Measurements from ENCODE around the gene PPM1F. TPM values are rescaled to one million over a fixed set of nuclear protein-coding genes. Genes with fewer than 3 reads are reported as not detected.

PPM1F gene
- 9.4 and 11.0 TPM in 2 replicates for polyA plus RNA-seq (2011; rRNA removed)
- polyA plus RNA-seq (2012; cell fraction: cytosol; rRNA removed): 13.5 and 18.0 TPM in 2 replicates
- 25.7 and 27.9 TPM in 2 replicates for polyA plus RNA-seq (2012; cell fraction: nucleus; rRNA removed)
- 14.2 to 14.6 TPM (median 14.3 TPM) in 3 replicates for polyA plus RNA-seq (2017; fragmentation: RNase III; extraction: RNeasy Plus Mini Kit Qiagen cat#74134 plus additional on column Dnase treatment)
- 5.4 and 6.5 TPM in 2 replicates for polyA minus RNA-seq (2011; rRNA and poly(A)+ RNA removed)

- FAIRE-seq: no peak
- Histone ChIP-seq H3K4me1 (0 out of 3 replicates have a peak, but pooled peaks cover 4% of the 10 kb centered on the region), H3K4me2 (peak within 1 kb of the TSS; percentile 91), H3K27ac (peak within 1 kb of the TSS; percentile 85 to 91), H3K4me3 (peak within 1 kb of the TSS; percentile 74), H3K9me3 (no peaks in the 10 kb centered on the region)
- peak; percentile 51 to 55 for DNase-seq (ENCODE audit: low read depth in 1 of 2, low spot score in 1 of 2)
- TF ChIP-seq HOXB13 (CRISPR knock-in tag; IDR thresholded peaks at IDR 0.05; ENCODE audit: low read depth) (no peak), POLR2A (IDR thresholded peaks at IDR 0.05; ENCODE audit: low read length) (peak; percentile 41), TP53 (CRISPR knock-in tag; IDR thresholded peaks at IDR 0.05) (0 out of 2 replicates have a peak, but pooled peaks have one; percentile 48), CBX2 (IDR thresholded peaks at IDR 0.05; ENCODE audit: borderline replicate concordance, low read depth) (no peak), ZSCAN20 (CRISPR knock-in tag; IDR thresholded peaks at IDR 0.05) (no peak), JUN (IDR thresholded peaks at IDR 0.05) (0 out of 5 replicates have a peak, but pooled peaks of 1 of the 2 experiments have one; percentile 42), E2F6 (IDR thresholded peaks at IDR 0.05; ENCODE audit: borderline replicate concordance, low read depth) (peak; percentile 44; the same call in 1 of the 2 replicates), CTCF (IDR thresholded peaks at IDR 0.05) (peak; percentile 80), RAD21 (conservative IDR thresholded peaks at IDR 0.05 in 1 of 2, IDR thresholded peaks at IDR 0.05 in 1 of 2) (peak; percentile 39 to 54), SMC3 (IDR thresholded peaks at IDR 0.05) (peak; percentile 62; the same call in 2 of the 3 replicates), NFE2L2 (conservative IDR thresholded peaks at IDR 0.05; ENCODE audit: low read length) (no peak)
- CTCF ChIA-PET: interaction anchor here (0.6 to 3.9 kb wide), 25 partner anchors 9 to 253 kb away, joined by 3 to 65 read pairs (median 3); no protein-coding TSS in a partner anchor
- ATAC-seq: peak; percentile 81 to 83
- POLR2A ChIA-PET: interaction anchor here (1.1 kb wide), 1 partner anchor 10 kb away, joined by 3 read pairs; no protein-coding TSS in a partner anchor
- 26% methylated on average over 16 of the region's 58 CpGs for WGBS (ENCODE audit: missing lambda C conversion rate)
Observed at GRCh38 chr22:21952586-21953571, at the start of gene PPM1F. TSS of gene PPM1F (minus strand) at chr22:21952848. CDS start at chr22:21946048, 6,800 bp downstream.

- no peak overlapping the region for H3K4me3 ChIP-seq
- DNase-seq (ENCODE audit: low read depth in 1 of 2, low spot score in 1 of 2) (no peak), FAIRE-seq (no peak), ATAC-seq (no peak)
- ChIA-PET CTCF (interaction anchor here (0.9 to 1.4 kb wide), 3 partner anchors 9 to 49 kb away, joined by 3 to 5 read pairs (median 3); partner anchors contain the start of gene PPM1F), POLR2A (no interaction called here)
- H3K9me3 ChIP-seq: no peaks in the 10 kb centered on the region
- TF ChIP-seq NPAS2 (CRISPR knock-in tag; IDR thresholded peaks at IDR 0.05; ENCODE audit: borderline replicate concordance): no peak
- TF ChIP-seq MAFK (IDR thresholded peaks at IDR 0.05; ENCODE audit: partially characterized antibody): no peak
- no peak for TF ChIP-seq PBX3 (IDR thresholded peaks at IDR 0.05)
- no peak for TF ChIP-seq RCOR1 (IDR thresholded peaks at IDR 0.05; ENCODE audit: low read depth, low read length)
- no peak for TF ChIP-seq HEYL (CRISPR knock-in tag; IDR thresholded peaks at IDR 0.05)
- TF ChIP-seq BHLHE40 (IDR thresholded peaks at IDR 0.05; ENCODE audit: low read depth, low read length): no peak
- TF ChIP-seq JUN (IDR thresholded peaks at IDR 0.05): no peak
- TF ChIP-seq CBX2 (IDR thresholded peaks at IDR 0.05; ENCODE audit: borderline replicate concordance, low read depth): no peak
- no peak for TF ChIP-seq RAD21 (conservative IDR thresholded peaks at IDR 0.05 in 1 of 2, IDR thresholded peaks at IDR 0.05 in 1 of 2)
- no peak for TF ChIP-seq POLR2AphosphoS2 (conservative IDR thresholded peaks at IDR 0.05; ENCODE audit: low read length)
- TF ChIP-seq CHD4 (IDR thresholded peaks at IDR 0.05; ENCODE audit: borderline replicate concordance): no peak
- TF ChIP-seq RARB (CRISPR knock-in tag; IDR thresholded peaks at IDR 0.05): no peak
- TF ChIP-seq ESRRA (IDR thresholded peaks at IDR 0.05; ENCODE audit: borderline replicate concordance, low read length): no peak
- no peak for TF ChIP-seq MAX (IDR thresholded peaks at IDR 0.05)
- TF ChIP-seq E2F6 (IDR thresholded peaks at IDR 0.05; ENCODE audit: borderline replicate concordance, low read depth): no peak
- TF ChIP-seq SMC3 (IDR thresholded peaks at IDR 0.05): no peak
- no peak overlapping the region for H3K4me2 ChIP-seq
- 84% methylated on average over 2 of the region's 2 CpGs for WGBS (ENCODE audit: missing lambda C conversion rate)
- H3K4me1 ChIP-seq: no peaks in the 10 kb centered on the region
- H3K27ac ChIP-seq: no peak overlapping the region
Observed at GRCh38 chr22:22001664-22002525, 49.2 kb upstream of the PPM1F start.
